Dermis microvascular lymphatic vessel endothelial cell (primary cell): Measurements from ENCODE around the gene PLIN5. TPM values are rescaled to one million over a fixed set of nuclear protein-coding genes. Genes with fewer than 3 reads are reported as not detected.

Source experiments
- DNase-seq, 2 donors: peaks; one replicate each; pipeline versions ENCODE4 v3.0.0 to v3.0.0-alpha.2; 2010; ENCODE audit warnings: low read depth in 2 of 2
- total RNA-seq: library from RNA; depleted of rRNA; stranded (reverse); fragments of >200 nt; gene quantifications from 2 replicates; pipeline ENCODE4 v1.2.1, GENCODE V29; 2014

The PLIN5 gene
- total RNA-seq = 3.5 and 11.1 TPM in 2 replicates

GRCh38 chr19:4534836-4535658, at the start of gene PLIN5:
Gene PLIN5, minus strand, starts transcription at chr19:4535224. Its CDS starts 1,150 bp downstream, at chr19:4534074.
- peak; percentile 73 to 74 for DNase-seq

- peak in 1 of 2 donors; percentile 44 for DNase-seq
Observed at GRCh38 chr19:4583961-4584669, 49.1 kb upstream of the PLIN5 start.

- DNase-seq = no peak
Observed at GRCh38 chr19:4582980-4583842, 48.2 kb upstream of the PLIN5 start.

GRCh38 chr19:4581666-4582553, 46.9 kb upstream of the PLIN5 start:
- peak in 1 of 2 donors; percentile 63 for DNase-seq

GRCh38 chr19:4580961-4581665, 46.1 kb upstream of the PLIN5 start:
- no peak for DNase-seq

DNA sequence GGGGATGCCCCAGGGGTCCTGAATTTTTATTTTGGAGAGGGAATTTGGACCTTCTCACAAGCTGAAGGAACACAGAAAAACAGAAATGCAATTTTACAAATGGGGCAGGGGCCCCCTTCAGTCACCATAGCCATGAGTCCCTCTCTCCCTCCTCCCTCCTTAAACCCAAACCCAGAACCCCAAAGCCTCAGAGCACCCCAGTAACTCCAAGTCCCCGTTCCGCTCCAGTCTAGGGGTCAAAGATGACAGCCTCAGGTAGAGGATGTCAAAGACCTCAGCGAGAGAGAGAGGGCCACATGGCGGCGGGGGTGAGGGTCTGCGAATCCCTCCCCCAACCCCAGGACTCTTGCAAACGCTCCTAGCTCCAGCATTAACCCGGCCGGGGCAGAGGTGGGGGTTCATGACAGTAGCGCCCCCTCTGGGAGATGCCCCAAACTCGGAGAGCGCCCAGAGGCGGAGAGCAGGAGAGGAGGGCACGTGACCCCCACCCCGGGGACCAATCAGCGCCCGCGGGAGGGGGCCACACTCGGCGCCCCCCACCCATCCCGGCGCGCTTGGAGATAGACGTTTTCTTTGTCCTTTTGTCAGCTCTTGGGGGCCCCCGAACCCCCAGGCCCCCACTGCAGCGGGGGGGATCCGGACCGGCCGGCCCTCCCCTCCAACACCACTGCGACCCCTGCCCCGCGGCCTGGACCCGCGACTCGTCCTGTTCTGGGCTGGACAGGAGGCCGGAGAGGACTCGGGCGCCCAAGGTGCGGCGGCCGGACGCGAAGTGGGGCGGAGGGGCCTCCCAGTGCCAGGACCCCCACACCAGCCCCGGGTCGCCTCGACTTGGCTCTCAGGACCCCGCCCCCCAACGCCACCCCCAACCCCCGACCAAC, 45.2 kb upstream of the PLIN5 start:
- peak in 1 of 2 donors; percentile 41 for DNase-seq

DNA sequence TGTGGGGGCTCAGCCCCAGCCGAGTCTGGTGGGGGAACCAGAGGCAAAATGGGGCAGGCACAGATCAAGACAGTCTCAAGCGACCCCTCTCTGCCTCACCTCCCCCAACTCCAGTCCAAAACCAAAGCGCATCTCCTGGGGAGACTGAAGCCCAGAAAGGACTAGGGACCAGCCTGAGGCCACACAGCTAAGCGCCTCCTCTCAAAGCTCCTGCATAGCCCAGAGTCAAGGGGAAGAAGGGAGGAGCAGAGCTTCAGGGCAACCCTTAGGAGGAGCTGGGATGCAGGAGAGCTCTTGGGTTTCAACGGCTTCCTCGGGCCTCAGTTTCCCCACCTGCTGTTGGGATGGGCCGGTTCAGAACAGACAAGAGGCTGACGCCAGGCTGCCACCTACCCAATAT, 44.4 kb upstream of the PLIN5 start:
- no peak for DNase-seq

DNA sequence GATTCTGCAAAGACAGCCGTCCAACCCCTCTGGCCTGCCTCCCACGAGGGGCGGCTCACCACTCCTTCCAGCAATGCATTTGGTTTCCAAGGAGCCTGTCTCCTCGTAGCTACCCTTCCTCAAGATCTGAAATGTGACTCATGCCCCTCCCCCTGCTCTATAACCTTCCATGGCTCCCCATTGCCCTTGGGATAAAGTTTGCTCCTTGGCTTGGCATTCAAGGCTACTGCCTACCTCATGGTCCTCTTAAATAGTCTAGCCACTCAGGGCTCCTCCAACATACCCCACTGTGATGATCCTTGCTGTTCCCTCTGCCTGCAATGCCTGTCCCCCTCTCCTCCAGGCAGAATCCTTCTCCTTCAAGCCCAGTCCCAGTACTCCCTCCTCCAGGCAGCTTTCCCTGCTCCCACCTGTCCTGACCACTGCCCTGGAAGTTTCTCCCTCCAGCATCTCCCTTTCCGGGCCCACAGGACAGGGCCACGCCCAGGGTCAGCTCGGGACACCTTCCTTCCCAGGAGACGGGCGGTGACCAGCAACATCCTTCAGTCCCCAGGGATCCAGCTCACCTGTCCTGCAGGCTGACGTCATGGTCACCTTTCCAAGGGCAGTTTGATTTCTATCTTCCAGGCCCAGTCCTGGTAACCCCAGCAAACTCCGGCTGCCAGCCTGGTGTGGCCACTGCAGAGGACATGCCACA, 43.7 kb upstream of the PLIN5 start:
- DNase-seq = no peak

- DNase-seq = no peak
Observed at GRCh38 chr19:4577020-4577782, 42.2 kb upstream of the PLIN5 start.

DNA sequence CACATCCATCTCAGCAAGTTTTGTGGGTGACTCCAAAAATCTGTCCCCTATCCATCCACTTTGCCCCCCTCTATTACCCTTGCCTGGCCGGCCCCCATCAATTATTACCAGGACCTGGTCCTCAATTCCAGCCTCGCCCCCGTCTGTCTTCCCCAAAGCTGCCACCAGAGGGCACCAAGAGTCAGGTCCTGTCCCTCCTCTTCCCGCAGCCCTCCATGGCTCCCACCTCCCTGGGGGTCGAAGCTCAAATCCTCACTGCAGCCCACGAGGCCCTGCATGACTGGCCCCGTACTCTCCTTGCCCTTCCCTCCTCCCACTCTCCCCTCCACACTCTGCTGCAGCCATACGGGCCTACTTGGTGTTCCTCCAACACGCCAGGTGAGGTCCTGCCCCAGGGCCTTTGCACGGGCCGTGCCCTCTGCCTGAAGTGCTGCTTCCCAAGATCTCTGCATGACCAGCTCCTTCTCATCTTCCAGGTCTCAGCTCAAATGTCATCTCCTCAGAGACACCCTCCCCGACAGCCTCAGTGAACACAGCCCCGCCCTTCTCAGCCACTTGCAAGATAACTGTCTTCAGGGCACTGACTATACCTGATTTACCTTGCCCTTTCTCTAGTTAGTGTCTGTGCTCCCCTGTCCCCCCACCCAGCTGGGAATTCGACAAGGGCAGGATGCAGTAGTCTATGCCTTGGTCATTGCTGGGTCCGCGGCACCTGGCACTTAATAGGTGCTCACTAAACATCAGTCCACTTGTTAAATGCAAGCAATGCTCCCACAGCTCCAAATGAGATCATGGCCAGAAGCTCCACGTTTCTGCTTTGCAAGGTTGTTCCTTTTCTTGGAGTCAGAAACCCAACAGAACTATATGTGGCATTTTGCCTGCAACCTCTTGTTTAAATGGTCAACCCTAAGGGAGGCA, 41.3 kb upstream of the PLIN5 start:
- DNase-seq = peak; percentile 57 to 81

GRCh38 chr19:4575267-4576015, 40.4 kb upstream of the PLIN5 start:
- peak; percentile 83 to 99 for DNase-seq

- DNase-seq = no peak
Observed at GRCh38 chr19:4573682-4574081, 38.7 kb upstream of the PLIN5 start.

DNA sequence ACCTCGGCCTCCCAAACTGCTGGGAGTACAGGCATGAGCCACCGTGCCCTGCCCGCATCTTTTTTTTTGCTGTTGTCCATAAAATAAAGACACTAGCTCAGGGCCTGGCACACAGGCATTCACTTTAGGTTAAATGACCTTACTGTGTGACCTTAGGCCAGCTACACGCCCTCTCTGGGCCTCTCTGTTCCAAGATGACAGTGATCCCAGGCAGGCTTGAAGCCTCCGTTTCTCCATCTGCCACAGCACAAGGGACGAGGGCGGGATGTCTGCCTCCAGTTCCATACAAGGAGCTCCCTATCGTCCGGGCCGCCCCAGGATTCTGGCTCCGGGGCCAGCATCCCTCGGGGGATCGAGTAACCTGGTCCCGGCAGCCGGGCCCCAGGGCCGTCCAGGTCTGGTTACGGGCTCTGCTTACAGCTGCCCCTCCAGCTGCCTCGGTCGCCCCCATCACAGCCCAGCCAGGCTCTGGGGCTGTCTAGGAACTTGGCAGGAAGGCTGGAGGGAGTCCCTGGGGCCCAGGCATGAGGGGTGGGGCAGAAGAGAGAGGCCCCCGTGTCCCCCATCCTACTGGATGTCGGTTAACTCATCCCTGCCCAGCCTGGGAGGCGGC, 36.4 kb upstream of the PLIN5 start:
- no peak for DNase-seq

GRCh38 chr19:4570916-4571304, 35.9 kb upstream of the PLIN5 start:
- DNase-seq = no peak

DNA sequence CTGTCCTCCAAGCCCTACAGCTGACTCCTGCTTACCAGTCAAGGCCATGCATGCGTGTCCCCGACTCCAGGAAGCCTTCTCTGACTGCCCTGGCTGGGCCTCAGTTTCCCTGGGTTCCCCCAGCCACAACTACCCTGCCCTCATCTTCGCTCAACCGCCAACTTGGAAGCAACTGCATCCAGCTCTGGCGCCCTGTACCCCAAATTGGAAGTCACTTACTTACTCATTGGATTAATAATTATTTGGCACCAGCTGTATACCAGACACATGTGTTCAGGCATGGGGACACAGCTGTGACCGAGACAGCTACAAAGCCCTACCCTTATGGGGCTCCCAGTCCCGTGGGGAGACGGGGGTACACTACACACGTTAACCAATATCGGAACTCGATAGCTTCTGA, 35.4 kb upstream of the PLIN5 start:
- no peak for DNase-seq

DNA sequence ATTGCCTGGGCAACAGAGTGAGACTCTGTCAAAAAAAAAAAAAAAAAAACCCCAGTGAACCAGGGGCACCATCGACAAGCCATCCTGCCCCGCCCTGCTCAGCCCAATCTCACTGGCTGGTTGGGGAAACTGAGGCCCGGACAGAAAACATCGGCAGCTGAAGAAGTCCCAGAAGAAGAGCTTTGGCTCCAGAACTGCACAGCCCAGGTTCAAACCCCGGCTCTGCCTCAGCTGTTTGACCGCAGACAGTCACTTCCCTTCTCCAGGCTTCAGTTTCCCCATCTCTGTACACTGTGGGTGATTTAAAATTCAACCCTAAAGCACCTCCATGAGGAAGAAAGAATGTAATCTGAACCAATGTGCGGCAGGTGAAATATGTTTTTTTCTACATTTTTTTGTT, 33.9 kb upstream of the PLIN5 start:
- DNase-seq = no peak
